NT2/D1 (cell line): Measurements from ENCODE around the gene HPN.

Experiments
- SUZ12 ChIP-seq: IDR thresholded peaks from 2 replicates; pipeline ENCODE4 v1.6.1; 2011; ENCODE audit not compliant: insufficient read length, insufficient read depth; ENCODE audit errors: extremely low read depth
- YY1 ChIP-seq: IDR thresholded peaks from 2 replicates; pipeline ENCODE4 v1.6.1; 2011; ENCODE audit not compliant: insufficient read length, insufficient read depth
- ZNF274 ChIP-seq: IDR thresholded peaks from 2 replicates; pipeline ENCODE4 v1.6.1; 2011; ENCODE audit warnings: mild to moderate bottlenecking, low read depth, low read length

DNA sequence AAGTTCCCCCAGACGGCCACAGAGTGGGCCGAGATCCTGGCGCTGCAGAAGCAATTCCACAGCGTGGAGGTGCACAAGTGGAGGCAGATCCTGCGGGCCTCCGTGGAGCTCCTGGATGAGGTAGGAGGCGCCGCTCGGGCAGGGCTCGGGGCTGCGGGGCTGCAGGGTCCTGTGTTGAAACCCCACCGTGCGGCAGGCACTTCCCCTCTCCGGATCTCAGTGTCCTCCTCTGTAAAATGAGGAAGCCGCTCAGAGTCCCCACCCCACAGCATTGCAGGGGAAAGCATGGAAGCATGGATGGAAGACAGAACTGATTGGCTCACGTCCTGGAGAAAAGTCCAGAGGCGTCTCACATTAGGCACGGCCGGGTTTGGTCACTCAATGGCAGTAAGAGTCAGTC lies 18.1 kb upstream of the HPN start:
- TF ChIP-seq ZNF274 (no peak), YY1 (no peak), SUZ12 (no peak)
